HepG2 (cell line): ENCODE data around the gene RGL3.
A peak's percentile ranks its signal among the peaks of the same experiment; 100 is the strongest.

Experiments
- CHD4 ChIP-seq: fragments of 200-600 bp; sonication (generic); IDR thresholded peaks from 2 replicates; pipeline ENCODE4 v1.7.0; 2017; ENCODE audit warnings: mild to moderate bottlenecking, low read length, borderline replicate concordance
- MYC ChIP-seq: sonication (generic); formaldehyde crosslinking; IDR thresholded peaks from 2 replicates; pipeline ENCODE4 v1.9.0; 2021; ENCODE audit warnings: missing genetic modification reagents, borderline replicate concordance
- POLR2AphosphoS5 ChIP-seq: IDR thresholded peaks from 2 replicates; pipeline ENCODE4 v1.6.1; 2012; ENCODE audit warnings: low read depth, low read length
- TF ChIP-seq, protein P1 (sequence below): sonication (generic); formaldehyde crosslinking; IDR thresholded peaks from 2 replicates; pipeline ENCODE4 v1.8.1; 2023; ENCODE audit warnings: missing genetic modification reagents, inconsistent platforms, borderline replicate concordance
- TF ChIP-seq, protein P2 (sequence below): sonication (generic); formaldehyde crosslinking; IDR thresholded peaks from 2 replicates; pipeline ENCODE4 v1.5.0; 2020; ENCODE audit warnings: mild to moderate bottlenecking, missing genetic modification reagents, moderate library complexity

DNA sequence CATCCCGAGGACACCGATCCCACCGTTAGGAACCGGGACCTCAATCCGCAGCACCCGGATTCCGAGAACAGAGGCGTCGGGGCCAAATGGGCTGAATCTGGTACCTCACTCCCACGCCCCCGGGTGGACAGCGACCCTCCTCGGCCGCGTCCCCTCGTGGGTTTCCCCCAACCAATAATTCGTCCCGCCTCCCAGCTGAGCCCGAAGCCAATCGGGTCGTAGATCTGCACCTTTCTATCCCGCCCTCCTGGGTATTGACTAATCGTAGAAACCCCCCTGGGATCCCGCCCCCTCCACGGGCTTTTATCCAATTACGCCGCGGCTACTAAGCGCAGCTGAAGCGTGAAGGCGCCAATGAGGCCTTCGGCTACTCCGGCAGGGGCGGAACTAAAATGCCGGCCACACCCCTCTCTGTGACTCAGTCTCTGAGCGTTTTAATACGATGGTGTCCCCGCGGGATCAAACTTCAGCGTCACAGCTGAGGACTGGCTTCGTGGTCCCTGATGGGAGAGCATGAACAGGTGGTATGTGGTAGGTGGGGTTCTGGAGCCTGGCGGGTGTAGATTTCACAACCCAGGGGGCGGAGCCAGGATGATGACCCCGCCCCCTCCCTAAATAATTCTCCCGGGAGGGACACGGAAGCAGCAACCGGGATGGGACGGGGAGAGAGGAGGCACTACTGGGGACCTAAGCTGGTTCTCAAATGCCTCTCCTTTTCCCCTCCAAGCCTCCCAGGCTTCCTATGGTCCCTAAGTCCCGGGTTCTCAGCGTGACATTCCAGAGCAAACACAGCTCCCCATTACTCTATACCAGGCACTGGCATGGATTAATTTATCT, 72.8 kb downstream of the RGL3 start, which contains the start of the genes CCDC159 and TMEM205:
- TF ChIP-seq, protein P1, sequence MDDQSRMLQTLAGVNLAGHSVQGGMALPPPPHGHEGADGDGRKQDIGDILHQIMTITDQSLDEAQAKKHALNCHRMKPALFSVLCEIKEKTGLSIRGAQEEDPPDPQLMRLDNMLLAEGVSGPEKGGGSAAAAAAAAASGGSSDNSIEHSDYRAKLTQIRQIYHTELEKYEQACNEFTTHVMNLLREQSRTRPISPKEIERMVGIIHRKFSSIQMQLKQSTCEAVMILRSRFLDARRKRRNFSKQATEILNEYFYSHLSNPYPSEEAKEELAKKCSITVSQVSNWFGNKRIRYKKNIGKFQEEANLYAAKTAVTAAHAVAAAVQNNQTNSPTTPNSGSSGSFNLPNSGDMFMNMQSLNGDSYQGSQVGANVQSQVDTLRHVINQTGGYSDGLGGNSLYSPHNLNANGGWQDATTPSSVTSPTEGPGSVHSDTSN (CRISPR knock-in tag), result no peak
- TF ChIP-seq, protein P2, sequence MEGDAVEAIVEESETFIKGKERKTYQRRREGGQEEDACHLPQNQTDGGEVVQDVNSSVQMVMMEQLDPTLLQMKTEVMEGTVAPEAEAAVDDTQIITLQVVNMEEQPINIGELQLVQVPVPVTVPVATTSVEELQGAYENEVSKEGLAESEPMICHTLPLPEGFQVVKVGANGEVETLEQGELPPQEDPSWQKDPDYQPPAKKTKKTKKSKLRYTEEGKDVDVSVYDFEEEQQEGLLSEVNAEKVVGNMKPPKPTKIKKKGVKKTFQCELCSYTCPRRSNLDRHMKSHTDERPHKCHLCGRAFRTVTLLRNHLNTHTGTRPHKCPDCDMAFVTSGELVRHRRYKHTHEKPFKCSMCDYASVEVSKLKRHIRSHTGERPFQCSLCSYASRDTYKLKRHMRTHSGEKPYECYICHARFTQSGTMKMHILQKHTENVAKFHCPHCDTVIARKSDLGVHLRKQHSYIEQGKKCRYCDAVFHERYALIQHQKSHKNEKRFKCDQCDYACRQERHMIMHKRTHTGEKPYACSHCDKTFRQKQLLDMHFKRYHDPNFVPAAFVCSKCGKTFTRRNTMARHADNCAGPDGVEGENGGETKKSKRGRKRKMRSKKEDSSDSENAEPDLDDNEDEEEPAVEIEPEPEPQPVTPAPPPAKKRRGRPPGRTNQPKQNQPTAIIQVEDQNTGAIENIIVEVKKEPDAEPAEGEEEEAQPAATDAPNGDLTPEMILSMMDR (CRISPR knock-in tag), result peak; percentile 58
- peak; percentile 48 for TF ChIP-seq POLR2AphosphoS5
- no peak for TF ChIP-seq MYC (CRISPR knock-in tag)
- no peak for TF ChIP-seq CHD4
